ENCODE data around the gene SPATA32.

DNA sequence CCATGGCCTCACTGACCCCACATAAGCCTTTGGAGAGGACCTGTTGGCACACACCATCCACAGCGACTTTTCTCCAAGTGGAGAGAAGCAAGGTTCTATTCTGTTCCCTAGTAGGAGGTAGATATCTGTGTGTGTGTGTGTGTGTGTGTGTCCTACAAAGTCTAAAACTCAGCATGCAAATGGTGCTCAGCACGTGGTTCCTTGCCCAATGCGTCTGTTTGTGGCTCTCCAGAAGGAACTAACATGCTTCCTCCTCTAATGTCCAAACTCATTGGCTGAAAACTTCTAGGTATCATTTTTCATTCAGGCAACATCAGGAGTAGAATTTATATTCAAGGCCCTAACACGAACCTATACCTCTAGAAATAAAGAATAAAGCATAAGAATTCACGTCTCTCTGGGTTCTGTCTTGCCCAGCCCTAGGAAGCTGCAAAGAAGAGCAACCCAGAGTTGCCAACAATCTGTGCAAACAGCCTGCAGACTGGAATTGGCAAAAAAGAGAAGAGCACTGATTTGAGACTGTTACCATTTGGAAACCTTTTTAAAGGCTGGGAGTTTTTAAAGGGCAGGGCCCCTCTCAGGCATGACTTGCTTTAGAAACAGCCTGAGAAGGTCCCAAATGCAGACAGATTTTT, 29.4 kb upstream of the SPATA32 start:
- TF ChIP-seq, protein P1, sequence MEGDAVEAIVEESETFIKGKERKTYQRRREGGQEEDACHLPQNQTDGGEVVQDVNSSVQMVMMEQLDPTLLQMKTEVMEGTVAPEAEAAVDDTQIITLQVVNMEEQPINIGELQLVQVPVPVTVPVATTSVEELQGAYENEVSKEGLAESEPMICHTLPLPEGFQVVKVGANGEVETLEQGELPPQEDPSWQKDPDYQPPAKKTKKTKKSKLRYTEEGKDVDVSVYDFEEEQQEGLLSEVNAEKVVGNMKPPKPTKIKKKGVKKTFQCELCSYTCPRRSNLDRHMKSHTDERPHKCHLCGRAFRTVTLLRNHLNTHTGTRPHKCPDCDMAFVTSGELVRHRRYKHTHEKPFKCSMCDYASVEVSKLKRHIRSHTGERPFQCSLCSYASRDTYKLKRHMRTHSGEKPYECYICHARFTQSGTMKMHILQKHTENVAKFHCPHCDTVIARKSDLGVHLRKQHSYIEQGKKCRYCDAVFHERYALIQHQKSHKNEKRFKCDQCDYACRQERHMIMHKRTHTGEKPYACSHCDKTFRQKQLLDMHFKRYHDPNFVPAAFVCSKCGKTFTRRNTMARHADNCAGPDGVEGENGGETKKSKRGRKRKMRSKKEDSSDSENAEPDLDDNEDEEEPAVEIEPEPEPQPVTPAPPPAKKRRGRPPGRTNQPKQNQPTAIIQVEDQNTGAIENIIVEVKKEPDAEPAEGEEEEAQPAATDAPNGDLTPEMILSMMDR (conservative IDR thresholded peaks at IDR 0.05) = no peak
- no peak for TF ChIP-seq EZH2 (IDR thresholded peaks at IDR 0.05; ENCODE audit: low read depth)

Measured in PC-9 (cell line).